Measurements from ENCODE around the gene CBX6.
"Not testable (repeated sequence)": the region's sequence is repeated elsewhere in the genome, so short reads cannot be mapped to it uniquely, and the experiment has no call there.

The CBX6 gene

GRCh38 chr22:38872172-38872830 is at the start of gene CBX6:
Gene CBX6 (minus strand): TSS chr22:38872216. CDS start chr22:38872190, 26 bp downstream.
- DNase-seq: peak; percentile 73 to 80

- DNase-seq: no peak
These were observed 49.8 kb upstream of the CBX6 start for GRCh38 chr22:38921806-38922205.

GRCh38 chr22:38921120-38921519 is 49.1 kb upstream of the CBX6 start:
- DNase-seq: no peak

- DNase-seq: no peak
These were observed 47.7 kb upstream of the CBX6 start for GRCh38 chr22:38919631-38920190.

GRCh38 chr22:38911434-38911833 is 39.4 kb upstream of the CBX6 start:
- DNase-seq: no peak

GRCh38 chr22:38907767-38908166 is 35.8 kb upstream of the CBX6 start:
- DNase-seq: peak in 1 of 2 experiments; percentile 0

GRCh38 chr22:38906052-38906451 is 34.0 kb upstream of the CBX6 start:
- no peak for DNase-seq

- not testable (repeated sequence) for DNase-seq
These were observed 32.1 kb upstream of the CBX6 start for GRCh38 chr22:38904052-38904617.

- DNase-seq: peak; percentile 19 to 34
These were observed 29.2 kb upstream of the CBX6 start for GRCh38 chr22:38901111-38901641.

- peak; percentile 18 to 21 for DNase-seq
These were observed 28.7 kb upstream of the CBX6 start for GRCh38 chr22:38900677-38901076.

- no peak for DNase-seq
These were observed 19.2 kb upstream of the CBX6 start for GRCh38 chr22:38891256-38891655.

GRCh38 chr22:38890377-38890776 is 18.4 kb upstream of the CBX6 start:
- no peak for DNase-seq

- DNase-seq: no peak
These were observed 14.3 kb upstream of the CBX6 start for GRCh38 chr22:38886333-38886732.

GRCh38 chr22:38882972-38883622 is 11.1 kb upstream of the CBX6 start:
- no peak for DNase-seq

- no peak for DNase-seq
These were observed 10.2 kb upstream of the CBX6 start for GRCh38 chr22:38881997-38882879.

GRCh38 chr22:38881464-38881871 is 9.5 kb upstream of the CBX6 start:
- no peak for DNase-seq

- DNase-seq: no peak
These were observed 7.9 kb upstream of the CBX6 start for GRCh38 chr22:38879961-38880360.

- no peak for DNase-seq
These were observed 7.2 kb upstream of the CBX6 start for GRCh38 chr22:38879108-38879729.

- no peak for DNase-seq
These were observed 6.0 kb upstream of the CBX6 start for GRCh38 chr22:38878001-38878400.

GRCh38 chr22:38874529-38875222 is 2.7 kb upstream of the CBX6 start:
- DNase-seq: no peak

Measured in AML-193 (cell line).